Measurements from ENCODE around the gene RTF2.
"Not testable (repeated sequence)": the region's sequence is repeated elsewhere in the genome, so short reads cannot be mapped to it uniquely, and the experiment has no call there.

RTF2 gene

DNA sequence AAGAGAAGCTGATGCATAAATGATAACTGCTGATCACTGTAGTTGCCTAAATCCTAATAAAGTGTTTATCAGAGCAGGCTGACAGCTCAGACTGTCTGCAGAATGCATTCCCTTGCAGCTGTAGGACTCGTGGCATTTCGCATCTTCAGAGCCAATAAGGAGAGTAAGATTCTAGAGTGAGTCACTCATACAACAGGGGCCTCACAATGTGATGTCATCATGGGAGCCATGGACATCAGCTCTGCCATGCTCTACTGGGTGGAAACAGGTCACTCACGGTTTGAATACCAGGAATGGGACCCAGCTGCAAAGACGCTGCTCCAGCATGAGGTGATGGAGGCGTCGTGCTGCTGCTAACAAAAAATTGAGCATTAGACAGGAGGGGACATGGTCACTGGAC is 72.0 kb downstream of the RTF2 start:
- DNase-seq (ENCODE audit: low read depth in 1 of 2, low spot score in 1 of 2), result no peak

DNA sequence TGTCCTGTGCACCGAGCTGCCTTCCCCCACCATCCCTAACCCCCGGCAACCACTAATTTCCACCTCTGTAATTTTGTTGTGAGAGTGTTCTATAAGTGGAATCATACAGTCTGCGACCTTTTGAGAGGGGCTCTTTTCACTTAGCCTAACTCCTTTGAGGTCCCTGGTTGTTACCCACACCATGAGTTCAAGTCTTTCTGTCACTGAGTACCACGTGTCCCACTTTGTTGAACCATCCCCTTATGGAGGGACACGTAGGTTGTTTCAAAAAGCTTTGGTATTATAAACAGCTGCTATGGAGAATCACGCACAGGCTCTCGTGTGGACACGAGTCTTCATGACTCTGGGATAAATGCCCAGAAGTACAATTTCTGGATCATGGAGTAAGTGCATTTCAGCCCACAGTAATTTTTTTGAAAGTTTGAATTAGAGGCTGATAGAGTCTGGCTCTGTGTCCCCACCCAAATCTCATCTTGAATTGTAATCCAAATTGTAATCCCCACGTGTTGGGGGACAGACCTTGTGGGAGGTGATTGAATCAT is 74.1 kb downstream of the RTF2 start:
- DNase-seq (ENCODE audit: low read depth in 1 of 2, low spot score in 1 of 2), result no peak

DNA sequence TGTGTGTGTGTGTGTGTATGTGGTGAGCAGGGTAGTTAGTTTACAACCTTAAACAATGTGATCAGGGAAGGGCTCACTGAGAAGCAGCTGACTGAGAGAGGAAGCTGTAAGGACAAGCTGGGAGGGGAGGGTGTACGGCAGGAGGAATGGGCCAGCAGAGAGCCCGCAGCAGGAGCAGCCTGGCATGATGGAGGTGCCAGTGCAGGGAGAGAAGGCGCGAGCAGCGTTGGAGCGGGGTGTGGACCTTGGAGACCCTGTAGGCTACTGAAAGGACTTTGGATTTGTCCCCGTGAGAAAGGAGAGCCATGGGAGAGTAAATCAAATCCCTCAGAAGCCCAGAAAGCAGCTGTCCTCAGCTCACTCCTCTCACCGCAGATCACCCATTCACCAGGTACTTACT is 83.1 kb downstream of the RTF2 start:
- no peak for DNase-seq (ENCODE audit: low read depth in 1 of 2, low spot score in 1 of 2)

GRCh38 chr20:56552911-56553629 is 84.6 kb downstream of the RTF2 start:
- DNase-seq (ENCODE audit: low read depth in 1 of 2, low spot score in 1 of 2), result no peak

DNA sequence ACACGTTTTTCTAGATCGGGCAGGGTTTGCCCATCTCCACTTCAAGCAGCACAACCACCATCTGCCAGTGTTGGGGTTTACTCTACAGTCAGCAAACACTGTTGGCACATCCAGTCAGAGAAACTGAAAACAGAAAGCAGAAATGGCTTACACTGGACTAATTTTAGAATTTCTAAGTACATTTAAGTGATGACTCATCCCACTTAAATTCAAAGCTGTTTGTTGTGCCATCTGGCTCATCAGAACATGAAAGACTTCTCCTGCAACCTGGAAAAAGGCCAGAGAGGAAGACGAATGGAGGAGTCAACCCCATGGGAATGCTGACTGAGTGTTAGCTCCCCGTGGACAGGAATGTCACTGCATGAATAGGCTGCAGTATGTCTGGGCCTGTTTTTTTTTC is 86.4 kb downstream of the RTF2 start:
- no peak for DNase-seq (ENCODE audit: low read depth in 1 of 2, low spot score in 1 of 2)

DNA sequence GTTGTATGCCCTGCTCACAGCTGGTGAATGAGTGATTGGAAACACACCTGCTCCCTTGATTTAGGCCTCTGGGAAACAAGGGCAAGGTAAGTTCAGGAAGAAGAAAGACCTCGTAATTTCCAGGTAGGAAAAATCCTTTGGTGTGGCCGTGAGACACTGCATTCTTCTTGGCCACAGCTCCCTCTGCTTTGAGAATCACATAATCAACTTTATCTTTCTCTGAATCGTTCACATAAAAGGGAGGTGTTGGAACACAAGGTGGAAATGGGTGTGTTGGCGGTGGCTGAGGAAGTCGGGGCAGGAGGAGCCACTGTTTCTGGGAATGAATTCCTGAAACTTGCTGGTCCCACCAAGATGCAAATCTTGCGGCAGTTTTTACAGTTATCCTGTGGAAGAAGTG is 90.5 kb downstream of the RTF2 start:
- no peak for DNase-seq (ENCODE audit: low read depth in 1 of 2, low spot score in 1 of 2)

GRCh38 chr20:56564526-56564925 is 96.1 kb downstream of the RTF2 start:
- DNase-seq (ENCODE audit: low read depth in 1 of 2, low spot score in 1 of 2), result not testable (repeated sequence)

DNA sequence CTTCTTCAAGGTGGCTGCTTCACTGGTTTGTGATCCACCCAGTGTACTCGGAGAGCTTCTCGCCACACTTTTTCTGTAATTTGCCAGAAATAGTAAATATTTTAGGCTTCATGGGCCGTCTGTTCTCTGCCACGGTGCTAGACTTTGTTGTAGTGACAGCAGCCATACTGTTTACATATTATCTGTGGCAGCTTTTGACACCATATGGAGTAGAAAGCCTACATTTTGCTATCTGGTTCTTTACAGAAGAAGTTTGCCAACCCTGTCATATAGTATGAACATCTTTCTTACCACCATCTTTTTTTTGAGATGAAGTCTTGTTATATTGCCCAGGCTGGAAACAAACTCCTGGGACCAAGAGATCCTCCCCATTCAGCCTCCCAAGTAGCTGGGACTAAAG is 97.1 kb downstream of the RTF2 start:
- no peak for DNase-seq (ENCODE audit: low read depth in 1 of 2, low spot score in 1 of 2)

- DNase-seq (ENCODE audit: low read depth in 1 of 2, low spot score in 1 of 2), result no peak
These were observed 98.2 kb downstream of the RTF2 start for GRCh38 chr20:56566621-56567020.

Data from activated CD4-positive, alpha-beta T cell treated with anti-CD3 and anti-CD28 coated beads, Interleukin-2, amount 50 U/mL, for 24 hours (primary cell).